ENCODE measurements around the gene SLC35F1. TPM values are rescaled to one million over a fixed set of nuclear protein-coding genes. Genes with fewer than 3 reads are reported as not detected.

Gene SLC35F1
- total RNA-seq, 6 donors from 2014 or later = 0.11 to 0.15 (median 0.13) TPM; not detected in 3

DNA sequence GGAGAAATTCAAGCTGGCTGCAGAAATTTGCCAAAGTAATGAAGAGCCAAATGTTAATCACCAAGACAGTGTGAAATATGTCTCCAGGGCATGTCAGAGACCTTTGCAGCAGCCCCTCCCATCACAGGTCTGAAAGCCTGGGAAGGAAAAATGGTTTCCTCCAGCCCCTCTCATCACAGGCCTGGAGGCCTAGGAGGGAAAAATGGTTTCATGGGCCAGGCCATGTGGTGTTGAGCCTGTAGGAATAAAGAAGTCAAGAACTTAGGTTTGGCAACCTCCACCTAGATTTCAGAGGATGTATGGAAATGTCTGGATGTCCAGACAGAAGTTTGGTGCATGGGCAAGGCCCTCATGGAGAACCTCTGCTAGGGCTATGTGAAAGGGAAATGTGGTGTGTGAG lies 185.0 kb downstream of the SLC35F1 start:
- H3K4me3 ChIP-seq = no peak overlapping the region
- no peaks in the 10 kb centered on the region for H3K27me3 ChIP-seq
- TF ChIP-seq POLR2A (IDR thresholded peaks at IDR 0.05) (no peak), POLR2AphosphoS5 (IDR thresholded peaks at IDR 0.05) (no peak), EP300 (IDR thresholded peaks at IDR 0.05) (no peak)
- TF ChIP-seq, protein P1, sequence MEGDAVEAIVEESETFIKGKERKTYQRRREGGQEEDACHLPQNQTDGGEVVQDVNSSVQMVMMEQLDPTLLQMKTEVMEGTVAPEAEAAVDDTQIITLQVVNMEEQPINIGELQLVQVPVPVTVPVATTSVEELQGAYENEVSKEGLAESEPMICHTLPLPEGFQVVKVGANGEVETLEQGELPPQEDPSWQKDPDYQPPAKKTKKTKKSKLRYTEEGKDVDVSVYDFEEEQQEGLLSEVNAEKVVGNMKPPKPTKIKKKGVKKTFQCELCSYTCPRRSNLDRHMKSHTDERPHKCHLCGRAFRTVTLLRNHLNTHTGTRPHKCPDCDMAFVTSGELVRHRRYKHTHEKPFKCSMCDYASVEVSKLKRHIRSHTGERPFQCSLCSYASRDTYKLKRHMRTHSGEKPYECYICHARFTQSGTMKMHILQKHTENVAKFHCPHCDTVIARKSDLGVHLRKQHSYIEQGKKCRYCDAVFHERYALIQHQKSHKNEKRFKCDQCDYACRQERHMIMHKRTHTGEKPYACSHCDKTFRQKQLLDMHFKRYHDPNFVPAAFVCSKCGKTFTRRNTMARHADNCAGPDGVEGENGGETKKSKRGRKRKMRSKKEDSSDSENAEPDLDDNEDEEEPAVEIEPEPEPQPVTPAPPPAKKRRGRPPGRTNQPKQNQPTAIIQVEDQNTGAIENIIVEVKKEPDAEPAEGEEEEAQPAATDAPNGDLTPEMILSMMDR (IDR thresholded peaks at IDR 0.05) = no peak
- H3K4me1 ChIP-seq = no peaks in the 10 kb centered on the region
- no peaks in the 10 kb centered on the region for H3K36me3 ChIP-seq
- DNase-seq (no peak), ATAC-seq (ENCODE audit: low FRiP score in 2 of 2) (no peak)
- H3K9me3 ChIP-seq = peaks cover 0 to 7% (median 3%) of the 10 kb centered on the region in 4 donors
- no peak overlapping the region for H3K27ac ChIP-seq

DNA sequence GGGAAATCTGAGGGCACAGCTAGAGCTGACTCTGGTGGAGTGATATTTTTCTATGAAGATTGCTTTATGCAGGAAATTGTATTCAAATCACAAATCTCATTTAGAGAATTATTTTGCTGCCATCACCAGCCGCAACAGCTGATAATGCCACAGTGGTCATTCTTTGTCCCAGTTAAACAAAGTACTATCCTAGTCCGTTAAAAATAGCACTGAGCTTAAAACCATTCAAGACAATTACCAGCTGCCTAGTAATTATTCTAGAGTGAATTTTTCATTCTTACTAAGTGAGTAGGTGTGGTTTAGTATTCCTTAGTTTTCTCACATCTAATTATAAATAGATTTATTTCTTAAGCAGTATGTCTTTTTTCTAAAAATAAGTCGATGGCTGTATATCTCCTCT lies 190.5 kb downstream of the SLC35F1 start:
- H3K4me1 ChIP-seq = no peaks in the 10 kb centered on the region
- H3K27me3 ChIP-seq = no peaks in the 10 kb centered on the region
- WGBS, 2 donors = 72 to 76% methylated on average over 3 of the region's 3 CpGs
- DNase-seq (no peak), ATAC-seq (ENCODE audit: low FRiP score in 2 of 2) (no peak)
- H3K9me3 ChIP-seq = peaks cover 0 to 5% (median 2%) of the 10 kb centered on the region in 4 donors
- TF ChIP-seq POLR2AphosphoS5 (IDR thresholded peaks at IDR 0.05) (no peak), EP300 (IDR thresholded peaks at IDR 0.05) (no peak), POLR2A (IDR thresholded peaks at IDR 0.05) (no peak)
- TF ChIP-seq, protein P1 (IDR thresholded peaks at IDR 0.05) = no peak
- H3K27ac ChIP-seq = no peak overlapping the region
- no peak overlapping the region for H3K4me3 ChIP-seq
- H3K36me3 ChIP-seq = no peaks in the 10 kb centered on the region

DNA sequence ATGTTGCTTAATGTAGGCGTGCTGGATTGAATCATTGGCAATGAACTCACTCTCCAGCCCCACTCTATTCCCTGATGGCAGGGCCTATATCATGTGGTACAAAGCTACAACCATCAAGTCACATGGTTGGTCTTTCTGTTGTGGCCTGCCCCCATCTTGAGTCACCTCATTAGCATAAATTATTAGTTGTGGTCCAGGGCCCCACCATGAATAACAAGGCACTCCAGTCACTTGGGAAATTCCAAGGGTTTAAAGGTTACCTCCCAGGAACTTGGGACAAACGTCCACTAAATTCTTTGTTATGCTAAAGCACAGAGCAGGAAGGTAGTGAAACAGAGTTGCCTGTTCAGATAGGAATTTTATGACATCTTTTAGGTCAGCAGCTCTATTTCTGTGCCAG lies 193.7 kb downstream of the SLC35F1 start:
- TF ChIP-seq, protein P1 (IDR thresholded peaks at IDR 0.05) = no peak
- ATAC-seq (ENCODE audit: low FRiP score in 2 of 2) = no peak
- WGBS, 2 donors = 56 to 65% methylated on average over 2 of the region's 2 CpGs
- H3K36me3 ChIP-seq = no peaks in the 10 kb centered on the region
- DNase-seq = no peak
- H3K27ac ChIP-seq = no peak overlapping the region
- no peaks in the 10 kb centered on the region for H3K27me3 ChIP-seq
- peaks cover 0 to 5% (median 0%) of the 10 kb centered on the region in 4 donors for H3K9me3 ChIP-seq
- no peaks in the 10 kb centered on the region for H3K4me1 ChIP-seq
- no peak overlapping the region for H3K4me3 ChIP-seq

DNA sequence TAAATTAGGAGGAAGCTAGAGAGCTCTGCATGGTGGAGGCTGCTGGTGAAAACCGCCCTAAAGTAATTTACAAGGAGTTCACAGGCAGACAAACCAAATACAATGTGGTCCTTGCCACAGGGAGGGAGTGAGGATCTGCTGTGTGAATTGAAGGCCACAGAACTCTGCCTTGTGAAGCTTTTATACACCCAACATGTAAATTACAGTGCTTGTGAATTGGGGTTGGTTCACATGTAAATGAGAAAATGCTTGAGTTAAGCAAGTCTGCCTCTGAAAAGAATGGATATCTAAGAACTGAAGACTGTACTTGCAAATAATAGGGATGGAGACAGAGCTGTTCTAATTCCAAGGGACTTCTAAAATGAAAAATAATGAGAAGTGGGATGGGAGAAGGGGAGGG lies 194.2 kb downstream of the SLC35F1 start:
- H3K4me1 ChIP-seq = no peaks in the 10 kb centered on the region
- 60 to 81% methylated on average over 1 of the region's 1 CpG for WGBS, 2 donors
- DNase-seq (no peak), ATAC-seq (ENCODE audit: low FRiP score in 2 of 2) (no peak)
- H3K27me3 ChIP-seq = no peaks in the 10 kb centered on the region
- H3K9me3 ChIP-seq = peaks cover 0 to 5% (median 0%) of the 10 kb centered on the region in 4 donors
- no peaks in the 10 kb centered on the region for H3K36me3 ChIP-seq
- no peak overlapping the region for H3K4me3 ChIP-seq
- TF ChIP-seq EP300 (IDR thresholded peaks at IDR 0.05) (no peak), POLR2A (IDR thresholded peaks at IDR 0.05) (no peak), POLR2AphosphoS5 (IDR thresholded peaks at IDR 0.05) (no peak)
- TF ChIP-seq, protein P1 (IDR thresholded peaks at IDR 0.05) = no peak
- H3K27ac ChIP-seq = no peak overlapping the region

DNA sequence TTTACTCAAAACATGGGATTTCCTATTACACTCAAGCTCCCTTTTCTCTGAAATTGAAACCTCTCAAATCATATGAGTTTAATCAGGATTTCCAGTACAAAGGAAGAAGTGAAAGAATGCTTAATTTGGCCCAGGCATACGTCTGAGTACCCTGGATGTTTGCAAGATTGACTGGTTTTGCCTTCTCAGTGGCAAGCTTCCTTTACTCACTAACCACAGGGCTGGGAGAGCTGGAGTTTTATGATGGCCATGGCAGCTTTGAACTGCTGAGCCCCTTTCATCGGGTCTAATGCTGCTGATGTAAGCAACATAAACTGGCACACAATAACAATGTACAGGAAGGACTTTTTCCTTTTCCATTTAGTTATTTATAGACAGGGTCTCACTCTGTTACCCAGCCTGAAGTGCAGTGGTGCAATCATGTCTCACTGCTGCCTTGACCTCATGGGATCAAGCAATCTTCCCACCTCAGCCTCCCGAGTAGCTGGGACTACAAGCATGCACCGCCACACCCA lies 194.8 kb downstream of the SLC35F1 start:
- no peaks in the 10 kb centered on the region for H3K36me3 ChIP-seq
- H3K27me3 ChIP-seq = no peaks in the 10 kb centered on the region
- H3K4me1 ChIP-seq = no peaks in the 10 kb centered on the region
- no peak overlapping the region for H3K4me3 ChIP-seq
- peaks cover 0 to 5% (median 0%) of the 10 kb centered on the region in 4 donors for H3K9me3 ChIP-seq
- ATAC-seq (ENCODE audit: low FRiP score in 2 of 2) (no peak), DNase-seq (no peak)
- H3K27ac ChIP-seq = no peak overlapping the region
- TF ChIP-seq POLR2AphosphoS5 (IDR thresholded peaks at IDR 0.05) (no peak), POLR2A (IDR thresholded peaks at IDR 0.05) (no peak), EP300 (IDR thresholded peaks at IDR 0.05) (no peak)
- TF ChIP-seq, protein P1 (IDR thresholded peaks at IDR 0.05) = no peak
- 29 to 37% methylated on average over 4 of the region's 4 CpGs for WGBS, 2 donors

Measured in upper lobe of left lung (tissue), 6 donors.